ENCODE data around the gene CCNB1. TPM values are rescaled to one million over a fixed set of nuclear protein-coding genes. Genes with fewer than 3 reads are reported as not detected.
"Not testable (repeated sequence)": the region's sequence is repeated elsewhere in the genome, so short reads cannot be mapped to it uniquely, and the experiment has no call there.

Gene CCNB1
- total RNA-seq, 1 donor from 2014 or later: 252 TPM

DNA sequence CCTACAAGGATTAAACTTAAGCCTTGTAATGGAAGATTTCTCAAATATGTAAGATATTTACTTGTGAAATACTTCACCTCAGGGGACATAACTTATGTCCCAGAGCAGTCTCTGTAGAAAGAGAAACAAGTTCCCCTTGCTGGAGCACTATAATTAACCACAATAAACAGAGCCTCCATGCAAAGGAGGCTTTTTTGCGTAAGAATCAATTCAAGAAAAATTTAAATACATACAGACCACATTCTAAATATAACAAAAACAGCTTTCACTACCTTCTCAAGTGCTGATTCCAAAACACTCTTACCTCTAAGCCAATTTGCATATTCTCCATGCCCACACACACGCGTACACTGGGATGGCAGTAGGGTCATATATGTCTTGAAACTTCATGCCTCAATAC is 30.7 kb upstream of the CCNB1 start:
- no peak for DNase-seq (ENCODE audit: low read depth, low spot score)
- no peak overlapping the region for H3K27ac Mint-ChIP-seq (ENCODE audit: unreplicated experiment)
- peaks cover 11% of the 10 kb centered on the region for H3K9me3 Mint-ChIP-seq
- H3K4me1 Mint-ChIP-seq: no peaks in the 10 kb centered on the region
- no peak overlapping the region for H3K4me3 Mint-ChIP-seq
- H3K27me3 Mint-ChIP-seq (ENCODE audit: low read depth): no peaks in the 10 kb centered on the region
- TF ChIP-seq, protein P1, sequence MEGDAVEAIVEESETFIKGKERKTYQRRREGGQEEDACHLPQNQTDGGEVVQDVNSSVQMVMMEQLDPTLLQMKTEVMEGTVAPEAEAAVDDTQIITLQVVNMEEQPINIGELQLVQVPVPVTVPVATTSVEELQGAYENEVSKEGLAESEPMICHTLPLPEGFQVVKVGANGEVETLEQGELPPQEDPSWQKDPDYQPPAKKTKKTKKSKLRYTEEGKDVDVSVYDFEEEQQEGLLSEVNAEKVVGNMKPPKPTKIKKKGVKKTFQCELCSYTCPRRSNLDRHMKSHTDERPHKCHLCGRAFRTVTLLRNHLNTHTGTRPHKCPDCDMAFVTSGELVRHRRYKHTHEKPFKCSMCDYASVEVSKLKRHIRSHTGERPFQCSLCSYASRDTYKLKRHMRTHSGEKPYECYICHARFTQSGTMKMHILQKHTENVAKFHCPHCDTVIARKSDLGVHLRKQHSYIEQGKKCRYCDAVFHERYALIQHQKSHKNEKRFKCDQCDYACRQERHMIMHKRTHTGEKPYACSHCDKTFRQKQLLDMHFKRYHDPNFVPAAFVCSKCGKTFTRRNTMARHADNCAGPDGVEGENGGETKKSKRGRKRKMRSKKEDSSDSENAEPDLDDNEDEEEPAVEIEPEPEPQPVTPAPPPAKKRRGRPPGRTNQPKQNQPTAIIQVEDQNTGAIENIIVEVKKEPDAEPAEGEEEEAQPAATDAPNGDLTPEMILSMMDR (conservative IDR thresholded peaks at IDR 0.05): no peak
- peaks cover 15% of the 10 kb centered on the region for H3K36me3 Mint-ChIP-seq (ENCODE audit: low read depth)

DNA sequence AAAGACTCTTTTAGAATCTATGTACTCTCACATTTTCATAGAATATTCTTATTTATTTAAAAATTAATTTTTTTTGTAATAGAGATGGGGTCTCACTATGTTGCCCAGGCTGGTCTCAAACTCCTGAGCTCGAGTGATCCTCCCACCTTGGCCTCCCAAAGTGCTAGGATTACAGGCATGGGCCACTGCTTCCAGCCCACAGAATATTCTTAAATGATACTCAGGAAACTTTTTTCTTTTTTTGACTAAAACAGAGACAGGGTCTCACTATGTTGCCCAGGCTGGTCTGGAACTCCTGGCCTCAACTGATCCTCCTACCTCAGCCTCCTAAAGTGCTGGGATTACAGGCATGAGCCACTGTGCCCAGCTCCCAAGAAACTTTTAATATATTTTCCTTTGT is 29.7 kb upstream of the CCNB1 start:
- DNase-seq (ENCODE audit: low read depth, low spot score); H3K4me1 Mint-ChIP-seq; H3K27me3 Mint-ChIP-seq (ENCODE audit: low read depth); H3K4me3 Mint-ChIP-seq; H3K27ac Mint-ChIP-seq (ENCODE audit: unreplicated experiment): not testable (repeated sequence)
- Mint-ChIP-seq H3K9me3 (peaks cover 13% of the 10 kb centered on the region), H3K36me3 (ENCODE audit: low read depth) (peaks cover 17% of the 10 kb centered on the region)

DNA sequence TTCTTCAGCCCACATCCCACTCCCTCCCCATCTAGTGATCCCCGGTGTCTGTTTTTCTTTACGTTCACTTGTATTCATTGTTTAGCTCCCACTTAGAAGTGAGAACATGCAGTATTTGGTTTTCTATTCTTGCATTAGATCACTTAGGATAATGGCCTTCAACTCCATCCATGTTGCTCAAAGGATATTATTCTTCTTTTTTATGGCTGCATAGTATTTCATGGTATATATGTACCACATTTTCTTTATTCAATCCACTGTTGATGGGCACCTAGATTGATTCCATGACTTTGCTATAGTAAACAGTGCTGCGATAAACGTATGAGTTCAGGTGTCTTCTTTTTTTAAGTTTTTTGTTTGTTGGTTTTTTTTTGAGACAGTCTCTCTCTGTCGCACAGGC is 29.1 kb upstream of the CCNB1 start:
- no peaks in the 10 kb centered on the region for H3K27me3 Mint-ChIP-seq (ENCODE audit: low read depth)
- H3K27ac Mint-ChIP-seq (ENCODE audit: unreplicated experiment): no peak overlapping the region
- no peak overlapping the region for H3K4me3 Mint-ChIP-seq
- no peaks in the 10 kb centered on the region for H3K4me1 Mint-ChIP-seq
- no peak for DNase-seq (ENCODE audit: low read depth, low spot score)
- peaks cover 14% of the 10 kb centered on the region for H3K9me3 Mint-ChIP-seq
- TF ChIP-seq, protein P1 (conservative IDR thresholded peaks at IDR 0.05): no peak
- peaks cover 18% of the 10 kb centered on the region for H3K36me3 Mint-ChIP-seq (ENCODE audit: low read depth)

DNA sequence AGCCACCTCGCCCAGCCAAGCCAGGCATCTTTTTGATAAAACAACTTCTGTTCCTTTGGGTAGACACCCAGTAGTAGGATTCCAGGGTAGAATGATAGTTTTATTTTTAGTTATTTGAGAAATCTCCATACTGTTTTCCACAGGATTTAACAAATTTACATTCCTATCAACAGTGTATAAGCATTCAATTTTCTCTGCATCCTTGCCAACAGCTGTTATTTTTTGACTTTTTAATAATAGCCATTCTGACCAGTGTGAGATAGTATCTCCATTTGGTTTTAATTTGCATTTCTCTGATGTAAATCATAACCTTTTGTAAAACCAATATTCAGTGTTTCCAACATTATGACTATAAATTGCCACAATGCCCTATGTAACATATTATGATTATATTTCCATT is 28.2 kb upstream of the CCNB1 start:
- Mint-ChIP-seq H3K4me1 (no peaks in the 10 kb centered on the region), H3K36me3 (ENCODE audit: low read depth) (peaks cover 15% of the 10 kb centered on the region), H3K27me3 (ENCODE audit: low read depth) (no peaks in the 10 kb centered on the region), H3K27ac (ENCODE audit: unreplicated experiment) (no peak overlapping the region), H3K4me3 (no peak overlapping the region), H3K9me3 (peaks cover 19% of the 10 kb centered on the region)
- TF ChIP-seq, protein P1 (conservative IDR thresholded peaks at IDR 0.05): no peak
- DNase-seq (ENCODE audit: low read depth, low spot score): no peak

DNA sequence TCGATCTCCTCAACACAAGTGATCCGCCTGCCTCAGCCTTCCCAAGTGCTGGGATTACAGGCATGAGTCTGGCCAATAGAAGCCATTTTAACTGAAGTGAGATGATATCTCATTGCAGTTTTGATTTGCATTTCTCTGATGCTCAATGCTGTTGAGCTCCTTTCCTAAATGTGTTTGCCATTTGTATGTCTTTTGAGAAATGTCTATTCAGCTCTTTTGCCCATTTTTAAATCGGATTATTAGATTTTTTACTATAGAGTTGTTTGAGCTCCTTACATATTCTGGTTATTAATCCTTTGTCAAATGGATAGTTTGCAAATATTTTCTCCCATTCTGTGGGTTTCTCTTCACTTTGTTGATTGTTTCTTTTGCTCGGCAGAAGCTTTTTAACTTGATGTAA is 26.7 kb upstream of the CCNB1 start:
- DNase-seq (ENCODE audit: low read depth, low spot score); H3K4me1 Mint-ChIP-seq; H3K27ac Mint-ChIP-seq (ENCODE audit: unreplicated experiment); H3K4me3 Mint-ChIP-seq; H3K27me3 Mint-ChIP-seq (ENCODE audit: low read depth): not testable (repeated sequence)
- peaks cover 19% of the 10 kb centered on the region for H3K36me3 Mint-ChIP-seq (ENCODE audit: low read depth)
- peaks cover 19% of the 10 kb centered on the region for H3K9me3 Mint-ChIP-seq

DNA sequence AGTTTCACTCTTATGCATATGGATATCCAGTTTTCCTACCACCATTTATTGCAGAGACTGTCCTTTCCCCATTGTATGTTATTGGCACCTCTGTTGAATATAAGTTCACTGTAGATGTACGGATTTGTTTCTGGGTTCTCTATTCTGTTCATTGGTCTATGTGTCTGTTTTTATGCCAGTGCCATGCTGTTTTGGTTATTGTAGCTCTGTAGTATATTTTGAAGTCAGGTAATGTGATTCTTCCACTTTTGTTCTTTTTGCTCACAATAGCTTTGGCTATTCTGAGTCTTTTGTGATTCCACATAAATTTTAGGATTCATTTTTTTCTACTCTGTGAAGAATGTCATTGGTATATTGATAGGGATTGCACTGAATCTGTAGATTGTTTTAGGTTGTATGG is 26.1 kb upstream of the CCNB1 start:
- Mint-ChIP-seq H3K9me3 (peaks cover 19% of the 10 kb centered on the region), H3K27me3 (ENCODE audit: low read depth) (no peaks in the 10 kb centered on the region), H3K4me3 (no peak overlapping the region), H3K36me3 (ENCODE audit: low read depth) (peaks cover 19% of the 10 kb centered on the region), H3K27ac (ENCODE audit: unreplicated experiment) (no peak overlapping the region), H3K4me1 (no peaks in the 10 kb centered on the region)
- TF ChIP-seq, protein P1 (conservative IDR thresholded peaks at IDR 0.05): no peak
- DNase-seq (ENCODE audit: low read depth, low spot score): no peak

DNA sequence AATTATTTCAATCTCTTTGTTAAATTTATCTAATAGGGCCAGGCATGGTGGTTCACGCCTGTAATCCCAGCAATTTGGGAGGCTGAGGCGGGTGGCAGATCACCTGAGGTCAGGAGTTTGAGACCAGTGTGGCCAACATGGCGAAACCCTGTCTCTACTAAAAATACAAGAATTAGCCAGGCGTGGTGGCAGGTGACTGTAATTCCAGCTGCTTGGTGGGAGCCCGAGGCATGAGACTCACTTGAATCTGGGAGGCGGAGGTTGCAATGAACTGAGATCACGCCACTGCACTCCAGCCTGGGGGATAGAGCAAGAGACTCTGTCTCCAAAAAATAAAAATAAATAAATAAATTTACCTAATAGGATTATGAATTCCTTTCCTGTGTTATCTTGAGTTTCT is 18.4 kb upstream of the CCNB1 start:
- not testable (repeated sequence) for H3K9me3 Mint-ChIP-seq; H3K4me1 Mint-ChIP-seq; H3K4me3 Mint-ChIP-seq; H3K27ac Mint-ChIP-seq (ENCODE audit: unreplicated experiment); H3K36me3 Mint-ChIP-seq (ENCODE audit: low read depth); DNase-seq (ENCODE audit: low read depth, low spot score); H3K27me3 Mint-ChIP-seq (ENCODE audit: low read depth)

Data from neural crest cell (in vitro differentiated cells).